SK-N-SH (cell line): ENCODE data around the gene GTF2F2. TPM values are rescaled to one million over a fixed set of nuclear protein-coding genes. Genes with fewer than 3 reads are reported as not detected.

Experiments used
- CTCF ChIA-PET: fragments of 300-600, 350-600 bp; formaldehyde crosslinking; extraction: SDS; loops from one replicate; lab custom pipeline; 2021; lab: Yijun Ruan, JAX
- POLR2A ChIA-PET: fragments of 350-600 bp; sonication (Branson Sonifier 250); formaldehyde crosslinking; extraction: SDS; loops from one replicate; lab custom pipeline; 2020; ENCODE audit warnings: antibody characterized with exemption, inconsistent platforms; lab: Yijun Ruan, JAX
- DNase-seq: peaks from one replicate; pipeline ENCODE4 v3.0.0; 2012
- H2AFZ ChIP-seq: fragments of 200-600 bp; sonication (generic); 2 replicates; pipeline ENCODE4 v1.8.1; 2016; ENCODE audit warnings: antibody characterized with exemption, mild to moderate bottlenecking, low read depth
- H3F3A ChIP-seq: fragments of 200-600 bp; sonication (generic); replicated peaks from 2 replicates; pipeline ENCODE3; 2016; ENCODE audit warnings: antibody characterized with exemption, mild to moderate bottlenecking; ENCODE audit not compliant: insufficient read depth
- H3K27ac ChIP-seq, 2 experiments: fragments of 200-500 bp in 1 of 2; fragments of 200-600 bp in 1 of 2; sonication (Bioruptor generic) in 1 of 2; sonication (generic), shearing (Covaris generic) in 1 of 2; 2 replicates each; pipeline versions ENCODE4 v1.5.1 to v1.6.1; 2014 to 2016; ENCODE audit warnings: low read depth in 2 of 2, inconsistent platforms in 1 of 2, low read length in 1 of 2, mild to moderate bottlenecking in 1 of 2, mixed read lengths in 1 of 2
- H3K27me3 ChIP-seq: fragments of 200-600 bp; sonication (generic), shearing (Covaris generic); 2 replicates; pipeline ENCODE4 v1.6.1; 2016; ENCODE audit warnings: mixed run types; ENCODE audit not compliant: insufficient read depth
- H3K36me3 ChIP-seq, 2 experiments: fragments of 200-500 bp in 1 of 2; fragments of 200-600 bp in 1 of 2; sonication (Bioruptor generic) in 1 of 2; sonication (generic) in 1 of 2; replicated peaks in 1 of 2; 2 replicates each; pipeline versions ENCODE3 to v1.5.1; 2014 to 2016; ENCODE audit warnings: low read length in 1 of 2, mild to moderate bottlenecking in 1 of 2; ENCODE audit not compliant: insufficient read depth in 2 of 2, control insufficient read depth in 1 of 2
- H3K4me1 ChIP-seq, 2 experiments: fragments of 200-500 bp in 1 of 2; fragments of 200-600 bp in 1 of 2; sonication (Bioruptor generic) in 1 of 2; sonication (generic), shearing (Covaris generic) in 1 of 2; 2 replicates each; pipeline versions ENCODE4 v1.5.1 to v1.6.1; 2014 to 2016; ENCODE audit warnings: low read depth in 1 of 2, low read length in 1 of 2, mixed run types in 1 of 2; ENCODE audit not compliant: insufficient read depth in 2 of 2, control insufficient read depth in 1 of 2
- H3K4me2 ChIP-seq: fragments of 200-600 bp; sonication (generic), shearing (Covaris generic); 2 replicates; pipeline ENCODE4 v1.6.1; 2017; ENCODE audit warnings: mixed run types
- H3K4me3 ChIP-seq, 2 experiments: fragments of 200-500 bp in 1 of 2; fragments of 200-600 bp in 1 of 2; sonication (Bioruptor generic) in 1 of 2; sonication (generic), shearing (Covaris generic) in 1 of 2; 2 replicates each; pipeline versions ENCODE4 v1.5.1 to v1.8.1; 2014 to 2016; ENCODE audit warnings: low read depth in 2 of 2, inconsistent platforms in 1 of 2, low read length in 1 of 2, mild to moderate bottlenecking in 1 of 2, mixed read lengths in 1 of 2, moderate library complexity in 1 of 2
- H3K79me2 ChIP-seq: fragments of 200-600 bp; sonication (generic); 2 replicates; pipeline ENCODE4 v1.8.1; 2017; ENCODE audit warnings: mild to moderate bottlenecking; ENCODE audit not compliant: insufficient read depth
- H3K9ac ChIP-seq: fragments of 200-600 bp; sonication (generic); 2 replicates; pipeline ENCODE4 v1.6.1; 2017; ENCODE audit warnings: mixed run types
- H3K9me2 ChIP-seq: fragments of 200-600 bp; sonication (generic); 2 replicates; pipeline ENCODE4 v1.6.1; 2017; ENCODE audit warnings: mixed run types
- H3K9me3 ChIP-seq: fragments of 200-600 bp; sonication (generic); 2 replicates; pipeline ENCODE4 v1.6.1; 2017; ENCODE audit warnings: mixed run types, mild to moderate bottlenecking, moderate library complexity
- H4K20me1 ChIP-seq: fragments of 200-600 bp; sonication (generic); 2 replicates; pipeline ENCODE4 v1.6.1; 2017; ENCODE audit warnings: mild to moderate bottlenecking, mixed run types; ENCODE audit not compliant: insufficient read depth
- CTCF ChIP-seq: fragments of 200-600 bp; sonication (generic); IDR thresholded peaks from 2 replicates; pipeline ENCODE4 v1.6.1; 2017; ENCODE audit warnings: antibody characterized with exemption, mild to moderate bottlenecking, moderate library complexity
- ELF1 ChIP-seq: IDR thresholded peaks from 2 replicates; pipeline ENCODE4 v1.4.0; 2012
- EZH2phosphoT487 ChIP-seq: fragments of 200-600 bp; sonication (generic); IDR thresholded peaks from 2 replicates; pipeline ENCODE4 v1.6.1; 2017; ENCODE audit warnings: low read depth, mixed run types, mild to moderate bottlenecking, antibody characterized with exemption, moderate library complexity, borderline replicate concordance
- FOXM1 ChIP-seq: IDR thresholded peaks from 2 replicates; pipeline ENCODE4 v1.4.0; 2012; ENCODE audit warnings: low read depth, mild to moderate bottlenecking
- MEF2A ChIP-seq: IDR thresholded peaks from 2 replicates; pipeline ENCODE4 v1.4.0; 2012; ENCODE audit warnings: low read depth, borderline replicate concordance
- MXI1 ChIP-seq: IDR thresholded peaks from 2 replicates; pipeline ENCODE4 v1.6.1; 2012; ENCODE audit warnings: mild to moderate bottlenecking, low read depth, low read length, improper control_type of control experiment
- PBX3 ChIP-seq: IDR thresholded peaks from 2 replicates; pipeline ENCODE4; 2012
- RFX5 ChIP-seq: IDR thresholded peaks from 2 replicates; pipeline ENCODE4 v1.6.1; 2012; ENCODE audit warnings: mild to moderate bottlenecking, improper control_type of control experiment, low read length
- RXRA ChIP-seq: IDR thresholded peaks from 2 replicates; pipeline ENCODE4 v1.4.0; 2012; ENCODE audit warnings: low read depth, mild to moderate bottlenecking, borderline replicate concordance
- TAF1 ChIP-seq: IDR thresholded peaks from 2 replicates; pipeline ENCODE4 v1.6.1; 2012; ENCODE audit warnings: low read depth, mild to moderate bottlenecking, low read length, moderate library complexity, borderline replicate concordance
- YY1 ChIP-seq: IDR thresholded peaks from 2 replicates; pipeline ENCODE4 v1.4.0; 2012; ENCODE audit warnings: low read depth, mild to moderate bottlenecking
- WGBS: methylation state at CpG from one replicate; pipeline ENCODE4 v1.1.6; 2017; ENCODE audit warnings: low lambda C conversion rate; 5-methylcytosine and 5-hydroxymethylcytosine counted together
- polyA plus RNA-seq, 3 experiments: library from polyadenylated mRNA; depleted of rRNA; stranded (reverse); fragments of >200 nt; gene quantifications; 2 replicates each; pipeline ENCODE4 v1.2.3, GENCODE V29; 2012
- TF ChIP-seq, protein P1 (sequence below): IDR thresholded peaks from 2 replicates; pipeline ENCODE4 v1.6.1; 2012; ENCODE audit warnings: mild to moderate bottlenecking, low read depth, low read length, moderate library complexity

GTF2F2 gene
- polyA plus RNA-seq, 1 of the 3 experiments (the other 2 are of a cell fraction), result 24.2 TPM

- no peak overlapping the region for H3K4me3 ChIP-seq
- 100% methylated on average over 1 of the region's 1 CpG for WGBS
- POLR2A ChIA-PET, result no interaction called here
- no peak overlapping the region for H2AFZ ChIP-seq
- no peak for DNase-seq
- no peak overlapping the region for H3K9ac ChIP-seq
- H3K9me2 ChIP-seq, result no peaks in the 10 kb centered on the region
- H4K20me1 ChIP-seq, result no peaks in the 10 kb centered on the region
- H3K27me3 ChIP-seq, result no peaks in the 10 kb centered on the region
- peaks cover 14% of the 10 kb centered on the region in 2 experiments for H3K36me3 ChIP-seq
- H3K27ac ChIP-seq, result 0 out of 4 replicates have a peak overlapping the region, but pooled peaks of 1 of the 2 experiments have one; percentile 64
- H3F3A ChIP-seq, result peaks cover 32% of the 10 kb centered on the region
- peaks cover 13% of the 10 kb centered on the region; the same call in 1 of the 2 replicates for H3K79me2 ChIP-seq
- H3K9me3 ChIP-seq, result no peaks in the 10 kb centered on the region
- no peak for TF ChIP-seq MXI1
- TF ChIP-seq ELF1, result no peak
- no peak for TF ChIP-seq CTCF
- no peak for TF ChIP-seq YY1
- TF ChIP-seq RFX5, result no peak
- TF ChIP-seq MEF2A, result no peak
- TF ChIP-seq FOXM1, result no peak
- TF ChIP-seq EZH2phosphoT487, result no peak
- TF ChIP-seq RXRA, result no peak
- TF ChIP-seq, protein P1, sequence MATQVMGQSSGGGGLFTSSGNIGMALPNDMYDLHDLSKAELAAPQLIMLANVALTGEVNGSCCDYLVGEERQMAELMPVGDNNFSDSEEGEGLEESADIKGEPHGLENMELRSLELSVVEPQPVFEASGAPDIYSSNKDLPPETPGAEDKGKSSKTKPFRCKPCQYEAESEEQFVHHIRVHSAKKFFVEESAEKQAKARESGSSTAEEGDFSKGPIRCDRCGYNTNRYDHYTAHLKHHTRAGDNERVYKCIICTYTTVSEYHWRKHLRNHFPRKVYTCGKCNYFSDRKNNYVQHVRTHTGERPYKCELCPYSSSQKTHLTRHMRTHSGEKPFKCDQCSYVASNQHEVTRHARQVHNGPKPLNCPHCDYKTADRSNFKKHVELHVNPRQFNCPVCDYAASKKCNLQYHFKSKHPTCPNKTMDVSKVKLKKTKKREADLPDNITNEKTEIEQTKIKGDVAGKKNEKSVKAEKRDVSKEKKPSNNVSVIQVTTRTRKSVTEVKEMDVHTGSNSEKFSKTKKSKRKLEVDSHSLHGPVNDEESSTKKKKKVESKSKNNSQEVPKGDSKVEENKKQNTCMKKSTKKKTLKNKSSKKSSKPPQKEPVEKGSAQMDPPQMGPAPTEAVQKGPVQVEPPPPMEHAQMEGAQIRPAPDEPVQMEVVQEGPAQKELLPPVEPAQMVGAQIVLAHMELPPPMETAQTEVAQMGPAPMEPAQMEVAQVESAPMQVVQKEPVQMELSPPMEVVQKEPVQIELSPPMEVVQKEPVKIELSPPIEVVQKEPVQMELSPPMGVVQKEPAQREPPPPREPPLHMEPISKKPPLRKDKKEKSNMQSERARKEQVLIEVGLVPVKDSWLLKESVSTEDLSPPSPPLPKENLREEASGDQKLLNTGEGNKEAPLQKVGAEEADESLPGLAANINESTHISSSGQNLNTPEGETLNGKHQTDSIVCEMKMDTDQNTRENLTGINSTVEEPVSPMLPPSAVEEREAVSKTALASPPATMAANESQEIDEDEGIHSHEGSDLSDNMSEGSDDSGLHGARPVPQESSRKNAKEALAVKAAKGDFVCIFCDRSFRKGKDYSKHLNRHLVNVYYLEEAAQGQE, result no peak
- TF ChIP-seq PBX3, result no peak
- no peak for TF ChIP-seq TAF1
- TF ChIP-seq, all 33 proteins: peak for 0
- CTCF ChIA-PET, result interaction anchor here (1.2 kb wide), 1 partner anchor 17 kb away, joined by 3 read pairs; no protein-coding TSS in a partner anchor
- Histone ChIP-seq H3K4me1 (peaks cover 0 to 18% of the 10 kb centered on the region in 2 experiments; a peak in 3 of 4 replicates), H3K4me2 (no peak overlapping the region)
Observed at GRCh38 chr13:45256254-45256653, 135.9 kb downstream of the GTF2F2 start.
